Neural cell (in vitro differentiated cells): ENCODE measurements around the gene LCE2A. TPM values are rescaled to one million over a fixed set of nuclear protein-coding genes. Genes with fewer than 3 reads are reported as not detected.

Experiments used
- H2AFZ ChIP-seq: fragments of 200-600, 300-800 bp; sonication (generic), shearing (Covaris generic); 2 replicates; pipeline ENCODE4 v1.6.0; 2014; ENCODE audit warnings: low read depth, mild to moderate bottlenecking, antibody characterized with exemption, low read length, moderate library complexity
- H3F3A ChIP-seq: fragments of 200-600 bp; shearing (Covaris generic); 2 replicates; pipeline ENCODE4 v1.6.1; 2016; ENCODE audit warnings: mild to moderate bottlenecking, moderate library complexity, mixed read lengths, antibody characterized with exemption, low read length; ENCODE audit not compliant: insufficient read depth, poor library complexity, severe bottlenecking
- H3K27ac ChIP-seq: fragments of 200-600, 300-800 bp; sonication (generic), shearing (Covaris generic); 2 replicates; pipeline ENCODE4 v1.5.1; 2014; ENCODE audit warnings: mild to moderate bottlenecking, low read length, moderate library complexity
- H3K27me3 ChIP-seq: fragments of 300-800, 200-600 bp; sonication (generic), shearing (Covaris generic); 2 replicates; pipeline ENCODE4 v1.6.0; 2014; ENCODE audit warnings: mild to moderate bottlenecking, low read depth, low read length, moderate library complexity; ENCODE audit not compliant: insufficient read depth
- H3K36me3 ChIP-seq: fragments of 300-800, 200-600 bp; sonication (generic), shearing (Covaris generic); 2 replicates; pipeline ENCODE4 v1.5.1; 2014; ENCODE audit warnings: mild to moderate bottlenecking, antibody characterized with exemption, low read length, moderate library complexity; ENCODE audit not compliant: insufficient read depth
- H3K4me2 ChIP-seq: fragments of 300-800, 200-600 bp; sonication (generic), shearing (Covaris generic); 2 replicates; pipeline ENCODE4 v1.6.0; 2014; ENCODE audit warnings: mild to moderate bottlenecking, low read length
- H3K4me3 ChIP-seq: fragments of 300-800, 200-600 bp; sonication (generic), shearing (Covaris generic); 2 replicates; pipeline ENCODE4 v1.5.1; 2014; ENCODE audit warnings: mild to moderate bottlenecking, low read length, moderate library complexity
- H3K79me2 ChIP-seq: fragments of 200-600 bp; shearing (Covaris generic); replicated peaks from 2 replicates; pipeline ENCODE4 v1.6.0; 2014; ENCODE audit warnings: mild to moderate bottlenecking, low read length, moderate library complexity; ENCODE audit not compliant: insufficient read depth
- H3K9ac ChIP-seq: fragments of 300-800, 200-600 bp; sonication (generic), shearing (Covaris generic); 2 replicates; pipeline ENCODE4 v1.6.1; 2016; ENCODE audit warnings: mild to moderate bottlenecking, low read length, mixed read lengths
- H3K9me2 ChIP-seq: fragments of 200-600 bp; shearing (Covaris generic); 2 replicates; pipeline ENCODE4 v1.6.1; 2016; ENCODE audit warnings: mild to moderate bottlenecking, low read length, mixed read lengths; ENCODE audit not compliant: insufficient read depth
- H3K9me3 ChIP-seq: fragments of 200-600, 300-800 bp; sonication (generic), shearing (Covaris generic); 2 replicates; pipeline ENCODE4 v1.6.1; 2016; ENCODE audit warnings: mild to moderate bottlenecking, mixed run types, low read length, moderate library complexity, mixed read lengths
- H4K20me1 ChIP-seq: fragments of 200-600 bp; shearing (Covaris generic); 2 replicates; pipeline ENCODE4 v1.6.1; 2016; ENCODE audit warnings: mild to moderate bottlenecking, mixed run types; ENCODE audit not compliant: insufficient read depth
- CTCF ChIP-seq: fragments of 450-650 bp; IDR thresholded peaks from 2 replicates; pipeline ENCODE4 v1.5.1; 2014; ENCODE audit warnings: antibody characterized with exemption, mild to moderate bottlenecking, moderate library complexity; ENCODE audit not compliant: poor library complexity, severe bottlenecking
- EP300 ChIP-seq: fragments of 450-650 bp; conservative IDR thresholded peaks from 2 replicates; pipeline ENCODE4 v1.6.1; 2014; ENCODE audit warnings: antibody characterized with exemption, mild to moderate bottlenecking, moderate library complexity; ENCODE audit not compliant: poor library complexity, severe bottlenecking
- EZH2 ChIP-seq: fragments of 200-600, 300-800 bp; shearing (Covaris generic), sonication (generic); IDR thresholded peaks from 2 replicates; pipeline ENCODE4 v1.6.1; 2014; ENCODE audit warnings: antibody characterized with exemption, low read length, borderline replicate concordance, mild to moderate bottlenecking; ENCODE audit not compliant: insufficient read depth, poor library complexity, severe bottlenecking
- MXI1 ChIP-seq: fragments of 450-650 bp; conservative IDR thresholded peaks from 2 replicates; pipeline ENCODE4 v1.6.1; 2014; ENCODE audit warnings: antibody characterized with exemption, mild to moderate bottlenecking; ENCODE audit not compliant: poor library complexity, severe bottlenecking
- POLR2AphosphoS5 ChIP-seq: IDR thresholded peaks from 2 replicates; pipeline ENCODE4 v1.6.1; 2012
- RAD21 ChIP-seq: fragments of 450-650 bp; conservative IDR thresholded peaks from 2 replicates; pipeline ENCODE4 v1.6.1; 2014; ENCODE audit warnings: antibody characterized with exemption, mild to moderate bottlenecking, moderate library complexity
- REST ChIP-seq: IDR thresholded peaks from 2 replicates; pipeline ENCODE4 v1.6.1; 2012; ENCODE audit warnings: borderline replicate concordance
- SMC3 ChIP-seq: fragments of 450-650 bp; conservative IDR thresholded peaks from 2 replicates; pipeline ENCODE4 v1.6.1; 2014; ENCODE audit warnings: antibody characterized with exemption, mild to moderate bottlenecking, moderate library complexity; ENCODE audit not compliant: poor library complexity
- TAF1 ChIP-seq: IDR thresholded peaks from 2 replicates; pipeline ENCODE4 v1.6.1; 2012; ENCODE audit warnings: low read depth
- polyA plus RNA-seq: library from polyadenylated mRNA; depleted of rRNA; stranded (reverse); fragments of >200 nt; gene quantifications from 2 replicates; pipeline ENCODE4 v1.2.3, GENCODE V29; 2014

LCE2A gene
- polyA plus RNA-seq, 1 donor from 2014 or later = not detected

- no peak overlapping the region for H3K4me3 ChIP-seq
- H3K9me3 ChIP-seq = no peaks in the 10 kb centered on the region
- no peak overlapping the region for H3K4me2 ChIP-seq
- H3F3A ChIP-seq = no peaks in the 10 kb centered on the region
- H3K79me2 ChIP-seq = no peaks in the 10 kb centered on the region
- no peak overlapping the region for H3K9ac ChIP-seq
- no peak overlapping the region for H3K27ac ChIP-seq
- no peaks in the 10 kb centered on the region for H3K9me2 ChIP-seq
- H3K27me3 ChIP-seq = no peaks in the 10 kb centered on the region
- H3K36me3 ChIP-seq = no peaks in the 10 kb centered on the region
- no peaks in the 10 kb centered on the region for H4K20me1 ChIP-seq
- no peak for TF ChIP-seq SMC3
- TF ChIP-seq EZH2 = no peak
- TF ChIP-seq EP300 = no peak
- no peak for TF ChIP-seq REST
- no peak for TF ChIP-seq TAF1
- no peak for TF ChIP-seq MXI1
- no peak for TF ChIP-seq POLR2AphosphoS5
- TF ChIP-seq CTCF = no peak
- no peak for TF ChIP-seq RAD21
- no peak overlapping the region for H2AFZ ChIP-seq
Observed at GRCh38 chr1:152741656-152742055, 43.5 kb downstream of the LCE2A start.

DNA sequence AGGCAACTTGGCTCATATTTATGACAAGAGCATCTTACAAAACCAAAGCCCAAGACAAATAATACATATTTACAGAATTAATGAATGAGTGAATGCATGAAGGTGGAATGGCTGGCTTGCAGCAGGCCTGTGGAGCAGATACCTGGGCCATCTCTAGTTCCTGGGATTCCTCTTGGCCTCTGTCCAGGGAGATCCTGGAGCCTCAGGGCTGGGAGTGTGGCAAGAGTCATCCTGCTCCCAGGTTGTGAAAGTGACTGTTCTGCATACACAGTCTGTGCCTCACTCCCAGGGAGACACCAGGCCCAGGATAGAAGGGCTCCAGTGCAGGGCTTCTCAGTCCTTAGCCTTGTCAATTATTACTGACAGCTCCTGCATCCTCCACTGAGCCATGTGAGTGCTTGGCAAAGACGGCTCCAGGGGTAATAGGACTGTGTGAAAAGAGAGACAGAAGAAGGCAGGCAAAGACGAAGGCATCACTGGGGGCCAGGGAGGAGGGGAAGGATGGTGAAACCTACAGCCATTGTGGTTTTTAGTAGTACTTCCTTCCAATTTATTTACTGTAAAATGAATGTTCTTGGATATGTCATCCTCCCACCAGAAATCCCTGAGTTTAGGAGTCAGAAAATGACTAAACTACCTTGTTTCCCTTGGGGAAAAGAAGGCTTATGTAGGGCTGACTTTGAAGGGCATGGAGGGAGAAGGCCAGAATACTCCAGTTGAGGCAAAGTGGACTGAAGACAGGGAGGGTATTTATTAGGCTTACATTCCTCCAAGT is 45.4 kb downstream of the LCE2A start:
- no peak overlapping the region for H3K27ac ChIP-seq
- no peaks in the 10 kb centered on the region for H3F3A ChIP-seq
- no peak overlapping the region for H2AFZ ChIP-seq
- no peaks in the 10 kb centered on the region for H3K79me2 ChIP-seq
- H3K4me2 ChIP-seq = no peak overlapping the region
- H3K36me3 ChIP-seq = no peaks in the 10 kb centered on the region
- H4K20me1 ChIP-seq = no peaks in the 10 kb centered on the region
- no peak for TF ChIP-seq TAF1
- TF ChIP-seq CTCF = no peak
- H3K4me3 ChIP-seq = no peak overlapping the region
- no peak overlapping the region for H3K9ac ChIP-seq
- H3K27me3 ChIP-seq = no peaks in the 10 kb centered on the region
- no peaks in the 10 kb centered on the region for H3K9me2 ChIP-seq
- H3K9me3 ChIP-seq = no peaks in the 10 kb centered on the region
